CD14-positive monocyte (primary cell): ENCODE data around the gene RNU1-3. TPM values are rescaled to one million over a fixed set of nuclear protein-coding genes. Genes with fewer than 3 reads are reported as not detected.
"Not testable (repeated sequence)": the region's sequence is repeated elsewhere in the genome, so short reads cannot be mapped to it uniquely, and the experiment has no call there.

Experiments
- DNase-seq, 3 donors: peaks; one replicate each; pipeline ENCODE4 v3.0.0-alpha.2; 2011 to 2022
- H2AFZ ChIP-seq: 2 replicates; pipeline ENCODE4 v1.6.0; 2012; ENCODE audit warnings: mild to moderate bottlenecking, low read depth, low read length, inconsistent platforms; ENCODE audit not compliant: insufficient read depth, poor library complexity, severe bottlenecking
- H3K27ac ChIP-seq, 2 donors: 1 replicate in 1 of 2; 2 replicates in 1 of 2; pipeline ENCODE4 v1.5.1; 2012 to 2013; ENCODE audit warnings: low read length in 2 of 2, control low read depth in 1 of 2, inconsistent platforms in 1 of 2, low read depth in 1 of 2, mild to moderate bottlenecking in 1 of 2
- H3K27me3 ChIP-seq, 2 donors: one replicate each; pipeline versions ENCODE4 v1.6.0 to v1.6.1; 2011 to 2013; ENCODE audit warnings: low read length in 2 of 2; ENCODE audit not compliant: control insufficient read depth in 2 of 2, insufficient read depth in 2 of 2
- H3K36me3 ChIP-seq, 2 donors: replicated peaks in 1 of 2; 1 replicate in 1 of 2; 2 replicates in 1 of 2; pipeline versions ENCODE4 v1.5.1 to v1.6.1; 2012 to 2013; ENCODE audit warnings: low read length in 2 of 2, control low read depth in 1 of 2, inconsistent platforms in 1 of 2, mild to moderate bottlenecking in 1 of 2; ENCODE audit not compliant: insufficient read depth in 2 of 2, control insufficient read depth in 1 of 2
- H3K4me1 ChIP-seq, 2 donors: 1 replicate in 1 of 2; 2 replicates in 1 of 2; pipeline versions ENCODE4 v1.5.1 to v1.6.1; 2012 to 2013; ENCODE audit warnings: low read length in 2 of 2, control low read depth in 1 of 2, inconsistent platforms in 1 of 2, mild to moderate bottlenecking in 1 of 2, moderate library complexity in 1 of 2; ENCODE audit not compliant: insufficient read depth in 2 of 2, control insufficient read depth in 1 of 2
- H3K4me2 ChIP-seq: replicated peaks from 2 replicates; pipeline ENCODE3; 2012; ENCODE audit warnings: low read length, moderate library complexity, mild to moderate bottlenecking; ENCODE audit not compliant: poor library complexity, severe bottlenecking; ENCODE audit errors: extremely low read depth
- H3K4me3 ChIP-seq, 3 experiments: fragments of 200-600 bp in 1 of 3; sonication (generic) in 1 of 3; replicated peaks in 1 of 3; 1 replicate in 2 of 3; 2 replicates in 1 of 3; pipeline ENCODE4 v1.5.1; 2011 to 2013; ENCODE audit warnings: low read length in 3 of 3, mild to moderate bottlenecking in 3 of 3, control low read depth in 2 of 3, low read depth in 2 of 3, inconsistent platforms in 1 of 3, moderate library complexity in 1 of 3
- H3K79me2 ChIP-seq: 2 replicates; pipeline ENCODE4 v1.6.0; 2012; ENCODE audit warnings: mild to moderate bottlenecking, control low read depth, inconsistent platforms, low read length, moderate library complexity; ENCODE audit not compliant: insufficient read depth
- H3K9ac ChIP-seq: 2 replicates; pipeline ENCODE4 v1.6.0; 2017; ENCODE audit warnings: low read length, mild to moderate bottlenecking; ENCODE audit not compliant: insufficient read depth, poor library complexity, severe bottlenecking
- H3K9me3 ChIP-seq, 2 donors: replicated peaks in 1 of 2; 1 replicate in 1 of 2; 2 replicates in 1 of 2; pipeline versions ENCODE4 v1.5.1 to v1.6.1; 2012 to 2013; ENCODE audit warnings: low read length in 2 of 2, control low read depth in 1 of 2; ENCODE audit not compliant: control insufficient read depth in 1 of 2, insufficient read depth in 1 of 2
- H4K20me1 ChIP-seq: 2 replicates; pipeline ENCODE4 v1.6.0; 2012; ENCODE audit warnings: mild to moderate bottlenecking, low read length, control low read depth, moderate library complexity; ENCODE audit not compliant: insufficient read depth
- H3K27ac Mint-ChIP-seq, 7 donors: one replicate each; pipeline ENCODE4 v1.8.0; 2020; ENCODE audit warnings: mild to moderate bottlenecking in 7 of 7, mixed read lengths in 7 of 7, moderate library complexity in 6 of 7, inconsistent platforms in 2 of 7
- H3K27me3 Mint-ChIP-seq, 3 donors: one replicate each; pipeline ENCODE4 v1.8.0; 2021 to 2022; ENCODE audit warnings: low read depth in 3 of 3, mild to moderate bottlenecking in 3 of 3, mixed read lengths in 3 of 3, moderate library complexity in 3 of 3, inconsistent platforms in 1 of 3
- H3K36me3 Mint-ChIP-seq, 2 donors: one replicate each; pipeline ENCODE4 v1.8.0; 2020; ENCODE audit warnings: mixed read lengths in 2 of 2, inconsistent platforms in 1 of 2, mild to moderate bottlenecking in 1 of 2
- H3K4me1 Mint-ChIP-seq: one replicate; pipeline ENCODE4 v1.8.0; 2020; ENCODE audit warnings: mild to moderate bottlenecking, mixed read lengths
- H3K4me3 Mint-ChIP-seq, 2 donors: one replicate each; pipeline ENCODE4 v1.8.0; 2020; ENCODE audit warnings: mild to moderate bottlenecking in 2 of 2, mixed read lengths in 2 of 2, moderate library complexity in 1 of 2
- H3K9me3 Mint-ChIP-seq, 7 donors: one replicate each; pipeline ENCODE4 v1.8.0; 2020 to 2022; ENCODE audit warnings: mixed read lengths in 7 of 7, mild to moderate bottlenecking in 6 of 7, moderate library complexity in 6 of 7, inconsistent platforms in 2 of 7
- CTCF ChIP-seq: fragments of 200-600 bp; IDR thresholded peaks from one replicate; pipeline ENCODE4 v1.8.0; 2022; ENCODE audit warnings: antibody characterized with exemption, mild to moderate bottlenecking
- WGBS: methylation state at CpG from one replicate; pipeline ENCODE4 v1.1.5; 2013; ENCODE audit warnings: missing lambda C conversion rate; ENCODE audit not compliant: insufficient coverage; 5-methylcytosine and 5-hydroxymethylcytosine counted together
- intact Hi-C, 2 donors: fragments of 100-400 bp; cut with micrococcal nuclease; formaldehyde crosslinking; loops; one replicate each; pipeline versions ENCODE4 v1.15.0 to v1.15.1; 2023
- polyA plus RNA-seq, 3 donors: library from polyadenylated mRNA; depleted of rRNA in 1 of 3; unstranded in 2 of 3; stranded (reverse) in 1 of 3; fragments of 300-500 nt in 2 of 3; fragments of >200 nt in 1 of 3; fragmentation: Illumina TruSeq in 2 of 3; gene quantifications; 1 replicate in 2 of 3; 2 replicates in 1 of 3; pipeline ENCODE4 v1.2.3, GENCODE V29; 2012 to 2021

The RNU1-3 gene
- polyA plus RNA-seq, 3 donors = not detected

- Mint-ChIP-seq H3K4me3 (no peak overlapping the region), H3K27me3 (peaks cover 0 to 3% (median 2%) of the 10 kb centered on the region in 3 donors), H3K9me3 (no peaks in the 10 kb centered on the region), H3K27ac (peak overlapping the region in 1 of 7 donors; percentile 9), H3K4me1 (no peaks in the 10 kb centered on the region), H3K36me3 (peaks cover 80% of the 10 kb centered on the region in 2 donors)
- no peak for TF ChIP-seq CTCF
- intact Hi-C loops = no loop called here
- peaks cover 9% of the 10 kb centered on the region for H3K79me2 ChIP-seq
- no peak overlapping the region for H3K4me2 ChIP-seq
- H3K4me1 ChIP-seq = no peaks in the 10 kb centered on the region
- no peak overlapping the region for H3K9ac ChIP-seq
- H3K27me3 ChIP-seq = no peaks in the 10 kb centered on the region
- over 99% methylated on average over 20 of the region's 20 CpGs for WGBS
- H3K9me3 ChIP-seq = no peaks in the 10 kb centered on the region
- H2AFZ ChIP-seq = no peak overlapping the region
- H3K36me3 ChIP-seq = peaks cover 81 to 90% of the 10 kb centered on the region in 2 donors
- H3K4me3 ChIP-seq = no peak overlapping the region
- DNase-seq = no peak
- H4K20me1 ChIP-seq = peaks cover 4% of the 10 kb centered on the region
- H3K27ac ChIP-seq = no peak overlapping the region
Measured at GRCh38 chr1:16631248-16632043, 35.3 kb downstream of the RNU1-3 start.

- Histone ChIP-seq H3K4me3 (no peak overlapping the region), H3K4me1 (no peaks in the 10 kb centered on the region), H3K9ac (no peak overlapping the region), H3K36me3 (peaks cover 87 to 91% of the 10 kb centered on the region in 2 donors), H4K20me1 (peaks cover 4% of the 10 kb centered on the region), H2AFZ (no peak overlapping the region), H3K27ac (no peak overlapping the region), H3K9me3 (no peaks in the 10 kb centered on the region), H3K4me2 (no peak overlapping the region), H3K27me3 (no peaks in the 10 kb centered on the region), H3K79me2 (peaks cover 5% of the 10 kb centered on the region)
- Mint-ChIP-seq H3K27ac (peak overlapping the region in 1 of 7 donors; percentile 30), H3K36me3 (peaks cover 80 to 87% of the 10 kb centered on the region in 2 donors), H3K4me3 (no peak overlapping the region), H3K9me3 (no peaks in the 10 kb centered on the region), H3K4me1 (no peaks in the 10 kb centered on the region), H3K27me3 (peaks cover 0 to 3% (median 2%) of the 10 kb centered on the region in 3 donors)
- intact Hi-C loops = no loop called here
- no peak for TF ChIP-seq CTCF
- no peak for DNase-seq
- 98% methylated on average over 35 of the region's 36 CpGs for WGBS
Measured at GRCh38 chr1:16630661-16631247, 36.0 kb downstream of the RNU1-3 start.

- peaks cover 92 to 97% of the 10 kb centered on the region in 2 donors for H3K36me3 ChIP-seq
- H3K9me3 ChIP-seq, H3K9ac ChIP-seq, H4K20me1 ChIP-seq, DNase-seq, H3K4me1 Mint-ChIP-seq, H3K4me3 Mint-ChIP-seq, H3K27ac ChIP-seq, intact Hi-C loops, H3K79me2 ChIP-seq, H3K9me3 Mint-ChIP-seq, H2AFZ ChIP-seq, H3K27me3 ChIP-seq, H3K27me3 Mint-ChIP-seq, H3K4me1 ChIP-seq, H3K4me3 ChIP-seq, H3K4me2 ChIP-seq: not testable (repeated sequence)
- H3K27ac Mint-ChIP-seq = peak overlapping the region in 1 of 7 donors; percentile 30
- H3K36me3 Mint-ChIP-seq = peaks cover 79 to 94% of the 10 kb centered on the region in 2 donors
- WGBS = 97% methylated on average over 21 of the region's 21 CpGs
Measured at GRCh38 chr1:16629916-16630530, 36.7 kb downstream of the RNU1-3 start.
